GM21367 (cell line): ENCODE data around the gene TRH.

ENCODE experiments used
- ATAC-seq: cut with Tn5 transposase; IDR thresholded peaks from one replicate; pipeline ENCODE4 v1.9.1; 2021; ENCODE audit not compliant: unreplicated experiment

The TRH gene

DNA sequence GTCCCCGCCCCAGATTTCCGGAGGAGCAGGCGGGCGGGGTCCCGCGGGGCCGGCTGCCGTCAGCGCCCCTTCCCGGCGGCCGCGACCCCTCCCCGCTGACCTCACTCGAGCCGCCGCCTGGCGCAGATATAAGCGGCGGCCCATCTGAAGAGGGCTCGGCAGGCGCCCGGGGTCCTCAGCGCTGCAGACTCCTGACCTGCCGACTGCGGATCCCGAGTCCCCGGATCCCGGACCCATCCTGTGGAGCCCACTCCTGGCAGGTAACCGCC is at the start of gene TRH:
TSS of gene TRH (plus strand) at position 157 of the 269 bp plus-strand sequence. CDS start 1,097 bp downstream, outside the sequence.
- ATAC-seq: no peak

DNA sequence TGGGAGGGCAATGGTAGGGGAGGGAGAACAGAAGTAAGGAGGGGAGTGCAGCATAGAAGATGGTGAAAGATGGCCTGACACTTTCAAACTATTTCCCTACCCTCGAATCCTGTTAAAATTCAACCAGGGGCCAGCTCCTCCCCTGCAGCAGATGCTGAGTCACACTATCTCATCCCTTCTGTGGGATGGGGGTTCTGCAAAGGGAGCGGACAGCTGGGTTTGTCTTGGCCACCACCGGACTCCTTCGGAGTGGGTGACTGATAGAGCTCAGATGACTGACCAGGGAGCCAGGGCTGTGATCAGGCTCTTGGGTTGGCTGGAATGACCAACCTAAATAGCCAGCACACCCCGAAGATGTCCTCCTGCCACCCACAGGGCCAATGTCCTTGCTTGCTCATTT is 47.4 kb upstream of the TRH start:
- ATAC-seq: no peak

DNA sequence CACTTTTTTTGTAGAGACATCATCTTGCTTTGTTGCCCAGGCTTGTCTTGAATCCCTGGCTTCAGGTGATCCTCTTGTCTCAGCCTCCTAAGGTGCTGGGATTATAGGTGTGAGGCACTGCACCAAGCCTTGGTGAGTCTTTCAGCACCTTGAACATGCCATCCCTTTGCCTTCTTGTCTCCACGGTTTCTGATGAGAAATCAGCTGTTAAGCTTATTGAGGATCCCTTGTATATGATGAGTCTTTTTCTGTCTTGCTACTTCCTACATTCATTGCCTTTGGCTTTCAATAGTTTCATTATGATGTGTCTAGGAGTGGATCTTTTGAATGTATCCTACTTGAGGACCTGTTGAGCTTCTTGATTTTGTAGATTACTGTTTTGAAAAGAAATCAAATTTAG is 45.1 kb upstream of the TRH start:
- no peak for ATAC-seq

- ATAC-seq: no peak
Observed at GRCh38 chr3:129933471-129933870, 41.0 kb upstream of the TRH start.

DNA sequence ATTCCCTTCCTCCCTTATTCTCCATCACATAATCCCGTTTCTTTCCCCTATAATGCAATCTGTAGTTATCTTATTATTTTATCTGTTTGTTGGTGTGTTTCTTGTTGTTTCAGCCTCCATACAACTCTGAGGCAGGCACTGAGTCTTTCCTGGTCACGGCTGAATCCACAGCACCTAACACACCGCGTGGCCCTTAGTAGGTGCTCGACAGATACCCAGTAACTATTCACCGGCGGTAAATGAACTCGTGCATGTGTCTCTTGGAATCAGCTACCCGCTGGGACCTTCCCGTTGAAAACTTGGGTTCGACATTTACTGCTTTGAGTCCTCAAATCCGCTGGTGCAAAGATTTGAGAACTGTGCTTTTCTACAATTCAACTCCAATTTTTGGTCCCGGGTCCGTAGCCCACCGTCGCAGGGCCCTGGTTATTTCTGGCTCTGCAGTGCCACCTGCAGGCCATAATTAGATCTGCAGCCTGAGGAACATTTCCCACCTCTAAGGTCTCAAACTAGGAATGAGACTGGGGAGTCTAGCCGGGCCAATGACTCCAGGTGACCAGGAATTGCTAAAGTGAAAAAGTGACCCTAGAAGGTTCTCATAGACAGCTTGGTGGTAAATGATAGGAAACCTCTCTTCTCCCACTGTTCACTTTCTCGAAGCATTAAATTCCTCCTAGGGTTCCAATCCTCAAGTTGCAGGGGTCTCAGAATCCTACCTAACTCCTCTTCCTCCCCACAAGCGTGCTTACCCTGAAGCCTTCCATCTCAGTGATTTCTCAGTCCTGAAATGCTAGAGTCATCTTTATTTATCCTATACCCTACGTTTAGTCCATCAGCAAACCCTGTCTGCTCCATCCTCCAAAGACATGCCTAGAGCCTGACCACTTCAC is 40.0 kb upstream of the TRH start:
- ATAC-seq: no peak

GRCh38 chr3:129936757-129937156 is 37.8 kb upstream of the TRH start:
- no peak for ATAC-seq

- no peak for ATAC-seq
Observed at GRCh38 chr3:129937717-129938116, 36.8 kb upstream of the TRH start.

- no peak for ATAC-seq
Observed at GRCh38 chr3:129938140-129938930, 36.2 kb upstream of the TRH start.

DNA sequence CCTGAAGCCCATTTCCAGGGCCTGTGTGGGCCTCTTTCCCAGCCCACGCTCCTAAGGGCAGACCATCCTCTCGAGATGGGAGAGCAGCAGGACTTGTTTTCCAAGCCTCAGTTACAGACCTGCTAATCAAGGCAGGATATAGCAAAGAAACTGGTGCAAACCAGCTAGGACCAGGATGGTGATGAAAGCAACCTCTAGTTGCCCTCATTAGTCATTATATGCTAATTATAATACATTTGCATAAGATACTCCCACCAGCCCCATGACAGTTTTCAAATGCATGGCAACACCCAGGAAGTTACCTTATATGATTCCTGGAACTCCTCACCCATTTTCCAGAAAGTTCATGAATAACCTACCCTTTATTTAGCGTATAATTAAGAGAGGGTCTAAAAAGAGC is 34.4 kb upstream of the TRH start:
- ATAC-seq: no peak

DNA sequence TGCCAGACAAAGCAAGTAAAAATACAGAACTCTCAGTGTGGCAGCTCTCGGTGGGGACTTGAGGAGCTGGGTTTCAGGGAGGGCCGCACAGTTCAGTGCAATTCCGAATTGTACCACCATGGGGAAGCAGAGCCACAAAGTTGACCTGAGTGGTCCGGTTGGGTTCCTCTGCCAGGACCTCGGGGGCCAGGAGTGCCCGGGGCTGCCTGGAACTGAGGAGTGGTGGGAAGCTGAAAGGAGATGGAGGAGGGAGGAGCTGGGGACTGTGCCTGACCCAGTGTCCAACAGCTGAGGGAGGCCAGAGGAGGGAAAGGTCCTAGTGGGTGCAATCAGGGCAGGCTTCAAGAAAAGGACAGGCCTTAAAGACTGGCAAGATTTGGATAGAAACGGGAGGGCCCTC is 32.2 kb upstream of the TRH start:
- no peak for ATAC-seq

DNA sequence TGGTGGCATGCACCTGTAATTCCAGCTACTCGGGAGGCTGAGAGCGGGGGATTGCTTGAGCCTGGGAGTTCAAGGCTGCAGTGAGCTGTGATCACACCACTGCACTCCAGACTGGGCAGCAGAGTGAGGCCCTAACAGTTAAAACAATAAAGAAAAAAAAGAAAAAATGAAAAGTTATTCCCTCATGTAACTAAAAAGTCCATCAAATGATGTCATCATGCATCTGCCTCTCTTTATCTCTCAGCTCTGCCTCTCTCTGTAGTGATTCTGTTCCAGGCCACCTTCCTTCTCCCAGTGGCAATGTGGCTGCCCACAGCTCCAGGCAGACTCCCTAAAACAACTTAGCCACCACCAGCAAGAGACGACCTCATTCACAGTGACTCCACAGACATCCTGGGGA is 31.5 kb upstream of the TRH start:
- ATAC-seq: no peak

- no peak for ATAC-seq
Observed at GRCh38 chr3:129944709-129945108, 29.8 kb upstream of the TRH start.

DNA sequence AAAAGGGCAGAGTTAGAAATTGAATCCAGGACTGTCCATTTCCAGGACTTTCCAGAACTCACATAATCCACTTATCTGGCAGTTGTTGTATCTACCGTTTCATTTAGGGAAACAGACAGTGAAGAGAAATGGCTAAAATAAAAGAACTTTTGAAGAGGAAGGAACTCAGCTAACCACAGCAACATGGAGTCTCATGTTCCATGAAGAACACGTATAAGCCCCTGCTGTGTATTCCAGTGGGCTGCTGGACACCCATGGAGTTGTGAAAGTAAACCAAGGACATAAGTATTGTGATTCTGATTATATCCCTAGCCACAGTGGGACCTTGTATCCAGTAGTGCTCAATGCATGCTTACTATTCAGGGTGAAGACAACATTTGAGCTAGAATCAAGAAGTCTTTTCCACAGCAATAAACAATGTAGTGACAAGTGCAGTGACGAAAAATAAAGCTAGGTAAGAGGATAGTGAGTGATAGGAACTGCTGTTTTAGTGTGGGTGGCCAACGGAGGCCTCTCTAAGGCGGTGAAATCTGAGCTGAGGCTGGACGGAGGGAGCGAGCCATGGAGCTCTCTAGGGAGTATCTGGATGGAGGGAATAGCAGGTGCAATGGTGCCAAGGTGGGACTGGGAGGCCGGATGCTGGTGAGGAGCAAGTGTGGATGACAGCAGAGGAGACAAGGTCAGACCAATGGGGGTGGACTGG is 26.8 kb upstream of the TRH start:
- ATAC-seq: no peak

GRCh38 chr3:129950318-129951046 is 24.0 kb upstream of the TRH start:
- ATAC-seq: no peak

DNA sequence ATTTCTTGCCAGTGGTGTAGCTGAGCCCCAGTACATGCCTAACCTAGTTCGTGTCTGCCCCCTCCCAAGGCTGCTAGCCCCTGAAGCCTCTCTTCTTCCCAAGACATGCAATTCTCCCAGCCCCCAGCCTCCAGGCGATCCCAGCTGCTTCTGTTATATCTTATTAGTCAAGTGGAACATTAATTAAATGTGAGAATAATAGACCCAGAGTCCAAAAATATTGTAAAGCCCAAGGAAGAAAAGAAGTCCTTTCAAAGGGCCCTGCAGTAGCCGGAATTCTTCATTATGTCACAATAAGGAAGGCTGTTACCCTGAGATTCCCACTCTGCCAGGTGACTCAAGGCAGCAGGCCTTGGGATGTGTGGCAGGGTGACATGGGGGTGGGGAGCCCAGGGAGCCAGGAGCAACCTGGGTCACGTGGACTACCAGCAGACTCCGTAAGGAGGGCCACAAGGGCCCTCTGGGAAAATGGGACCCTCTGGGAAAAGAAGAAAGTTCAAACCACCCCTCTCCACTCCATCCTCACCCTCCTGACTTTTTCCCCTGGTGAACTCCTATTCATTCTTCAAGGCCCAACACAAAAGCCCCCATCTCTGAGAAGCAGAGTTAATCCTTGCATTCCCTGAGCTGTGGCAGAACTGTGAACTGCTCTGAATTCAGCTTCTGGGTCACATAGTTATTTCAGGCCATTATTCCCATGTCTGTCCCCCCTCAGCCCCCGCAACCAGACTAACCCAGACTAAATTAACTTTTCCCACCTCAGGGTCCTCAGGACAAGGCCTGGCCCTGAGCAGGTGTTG is 21.8 kb upstream of the TRH start:
- no peak for ATAC-seq

GRCh38 chr3:129953621-129954020 is 20.9 kb upstream of the TRH start:
- no peak for ATAC-seq

DNA sequence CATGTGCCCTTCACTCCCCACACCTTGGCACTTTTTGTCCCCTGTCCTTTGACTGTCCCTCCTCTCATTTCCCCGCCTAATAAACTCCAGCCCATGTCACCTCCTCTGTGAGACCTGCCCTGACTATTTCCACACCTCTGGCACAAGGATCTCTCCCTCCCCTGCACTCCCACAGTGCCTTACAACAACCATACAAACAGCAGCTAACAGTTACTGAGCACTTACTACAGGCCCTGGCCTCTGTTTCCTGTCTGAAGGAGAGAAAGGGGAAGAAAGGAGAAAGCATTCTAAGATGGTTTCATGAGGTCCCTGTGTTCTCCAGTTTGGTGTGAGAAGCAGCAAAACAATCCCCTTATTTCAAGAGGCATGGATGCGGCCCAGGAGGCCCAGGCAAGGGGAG is 20.0 kb upstream of the TRH start:
- ATAC-seq: no peak

DNA sequence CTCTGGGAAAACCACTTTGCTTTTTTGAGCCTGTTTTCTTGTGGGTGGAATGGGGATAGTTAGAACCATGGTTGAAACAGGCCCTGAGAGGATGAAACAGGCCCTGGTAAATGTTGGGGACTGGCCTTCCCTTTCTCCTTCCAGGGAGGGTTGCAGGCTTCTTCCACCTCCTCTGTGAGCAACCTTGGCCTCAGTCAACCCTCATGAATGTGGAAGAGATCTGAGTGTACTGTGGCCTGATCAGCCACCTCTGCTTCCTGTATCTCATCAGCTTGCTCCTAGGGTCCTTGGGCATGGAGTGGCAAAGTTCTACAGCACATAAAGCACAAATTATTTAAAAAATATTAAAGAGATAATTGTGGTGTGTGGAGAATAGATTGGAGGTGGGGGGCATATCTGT is 17.6 kb upstream of the TRH start:
- ATAC-seq: no peak

GRCh38 chr3:129958755-129959154 is 15.8 kb upstream of the TRH start:
- no peak for ATAC-seq

- no peak for ATAC-seq
Observed at GRCh38 chr3:129961141-129961541, 13.4 kb upstream of the TRH start.
